Keratinocyte (primary cell): Measurements from ENCODE around the gene F2. TPM values are rescaled to one million over a fixed set of nuclear protein-coding genes. Genes with fewer than 3 reads are reported as not detected.
A peak's percentile ranks its signal among the peaks of the same experiment; 100 is the strongest.
"Not testable (repeated sequence)": the region's sequence is repeated elsewhere in the genome, so short reads cannot be mapped to it uniquely, and the experiment has no call there.

Source experiments
- DNase-seq: peaks from one replicate; pipeline ENCODE4 v3.0.0-alpha.2; 2011; ENCODE audit warnings: low read depth, missing footprints, low spot score
- FAIRE-seq: peaks from 2 replicates; lab custom pipeline; 2011; peaks lifted over from hg19 to GRCh38; lab: Jason Lieb, UNC
- H2AFZ ChIP-seq: 2 replicates; pipeline ENCODE4 v1.6.0; 2012; ENCODE audit warnings: low read length, control low read depth, inconsistent platforms; ENCODE audit not compliant: control insufficient read depth
- H3K27ac ChIP-seq: 2 replicates; pipeline ENCODE4 v1.5.1; 2011; ENCODE audit warnings: low read length; ENCODE audit not compliant: control insufficient read depth, insufficient read depth
- H3K27me3 ChIP-seq: 3 replicates; pipeline ENCODE4 v1.6.0; 2011; ENCODE audit warnings: low read length; ENCODE audit not compliant: control insufficient read depth, insufficient read depth; ENCODE audit errors: extremely low read depth
- H3K36me3 ChIP-seq, 2 experiments: 2 replicates in 1 of 2; 3 replicates in 1 of 2; pipeline ENCODE4 v1.5.1; 2011; ENCODE audit warnings: low read length in 2 of 2, mild to moderate bottlenecking in 1 of 2; ENCODE audit not compliant: control insufficient read depth in 2 of 2, insufficient read depth in 2 of 2; ENCODE audit errors: extremely low read depth in 1 of 2
- H3K4me1 ChIP-seq: 3 replicates; pipeline ENCODE4 v1.5.1; 2011; ENCODE audit warnings: low read length; ENCODE audit not compliant: control insufficient read depth, insufficient read depth; ENCODE audit errors: extremely low read depth
- H3K4me2 ChIP-seq: 3 replicates; pipeline ENCODE4 v1.6.0; 2011; ENCODE audit warnings: low read depth, low read length; ENCODE audit not compliant: control insufficient read depth, insufficient read depth; ENCODE audit errors: extremely low read depth
- H3K4me3 ChIP-seq, 3 experiments: fragments of 200-600 bp in 1 of 3; sonication (generic) in 1 of 3; 2 replicates in 2 of 3; 3 replicates in 1 of 3; pipeline ENCODE4 v1.5.1; 2011 to 2016; ENCODE audit warnings: low read length in 3 of 3, mild to moderate bottlenecking in 3 of 3, control low read depth in 2 of 3, inconsistent platforms in 1 of 3, low read depth in 1 of 3, mixed read lengths in 1 of 3, mixed run types in 1 of 3, moderate library complexity in 1 of 3; ENCODE audit not compliant: control insufficient read depth in 2 of 3, insufficient read depth in 2 of 3; ENCODE audit errors: extremely low read depth in 1 of 3
- H3K79me2 ChIP-seq: 2 replicates; pipeline ENCODE4 v1.6.0; 2012; ENCODE audit warnings: low read length; ENCODE audit not compliant: control insufficient read depth, insufficient read depth
- H3K9ac ChIP-seq: 3 replicates; pipeline ENCODE4 v1.6.0; 2011; ENCODE audit warnings: low read length; ENCODE audit not compliant: control insufficient read depth, insufficient read depth; ENCODE audit errors: extremely low read depth
- H3K9me1 ChIP-seq: 3 replicates; pipeline ENCODE4 v1.6.0; 2011; ENCODE audit warnings: low read length; ENCODE audit not compliant: control insufficient read depth, insufficient read depth; ENCODE audit errors: extremely low read depth
- H3K9me3 ChIP-seq: 2 replicates; pipeline ENCODE4 v1.5.1; 2012; ENCODE audit warnings: low read depth, low read length; ENCODE audit not compliant: control insufficient read depth
- H4K20me1 ChIP-seq: 3 replicates; pipeline ENCODE4 v1.6.0; 2011; ENCODE audit warnings: low read length; ENCODE audit not compliant: control insufficient read depth, insufficient read depth; ENCODE audit errors: extremely low read depth
- EZH2 ChIP-seq: IDR thresholded peaks from one replicate; pipeline ENCODE4 v1.6.1; 2012; ENCODE audit warnings: inconsistent platforms, mild to moderate bottlenecking, low read length, moderate library complexity
- dilution Hi-C: fragments of 300-500 bp; cut with MboI; formaldehyde crosslinking; loops from one replicate; pipeline ENCODE4 v1.7.0; 2020; ENCODE audit warnings: low sequenced_read_pairs; ENCODE audit not compliant: extremely low pct_ligation_motif_present
- polyA minus RNA-seq, 3 experiments: library from RNA; depleted of rRNA, polyadenylated mRNA; stranded (reverse); fragments of >200 nt; gene quantifications; 1 replicate in 1 of 3; 2 replicates in 1 of 3; 3 replicates in 1 of 3; pipeline ENCODE4 v1.2.3, GENCODE V29; 2011
- polyA plus RNA-seq, 5 experiments: library from polyadenylated mRNA; depleted of rRNA in 3 of 5; stranded (reverse) in 3 of 5; stranded (forward) in 1 of 5; unstranded in 1 of 5; fragments of >200 nt; gene quantifications; 1 replicate in 1 of 5; 2 replicates in 3 of 5; 3 replicates in 1 of 5; pipeline versions ENCODE4 v1.2.1 to v1.2.3, GENCODE V29; 2011 to 2012; ENCODE audit warnings: missing spikeins in 2 of 5, low read depth in 1 of 5, low replicate concordance in 1 of 5
- TF ChIP-seq, protein P1 (sequence below), 3 experiments: IDR thresholded peaks in 1 of 3; conservative IDR thresholded peaks in 1 of 3; optimal IDR thresholded peaks in 1 of 3; 2 replicates in 2 of 3; 3 replicates in 1 of 3; pipeline versions ENCODE3 to v1.5.1; 2011; ENCODE audit warnings: low read length in 3 of 3, mild to moderate bottlenecking in 3 of 3, moderate library complexity in 2 of 3, control low read depth in 1 of 3, inconsistent platforms in 1 of 3; ENCODE audit not compliant: insufficient read depth in 2 of 3; ENCODE audit errors: extremely low read depth in 1 of 3

The F2 gene
- polyA plus RNA-seq (not detected in 3 replicates), polyA minus RNA-seq (0.58 TPM in 1 of 3 replicates, not detected in the others)
- polyA plus RNA-seq (2011; ENCODE audit: low read depth): not detected
- not detected in 2 replicates for polyA plus RNA-seq (2011; cell fraction: cytosol; rRNA removed)
- polyA plus RNA-seq (2011; cell fraction: nucleus; rRNA removed): 0.10 TPM in 1 of 2 replicates, not detected in the other
- not detected in 2 replicates for polyA plus RNA-seq (2012; ENCODE audit: low replicate concordance)
- not detected for polyA minus RNA-seq (2011; cell fraction: cytosol; rRNA and poly(A)+ RNA removed)
- polyA minus RNA-seq (2011; cell fraction: nucleus; rRNA and poly(A)+ RNA removed): 0.85 TPM in 1 of 2 replicates, not detected in the other

- no peak for FAIRE-seq
- Histone ChIP-seq H3K4me2 (no peak within 1 kb of the TSS), H4K20me1 (no peaks in the 10 kb centered on the region), H3K4me3 (no peak within 1 kb of the TSS), H3K36me3 (no peaks in the 10 kb centered on the region), H3K9me1 (no peaks in the 10 kb centered on the region), H2AFZ (peak within 1 kb of the TSS; percentile 86), H3K79me2 (no peaks in the 10 kb centered on the region), H3K27ac (no peak within 1 kb of the TSS), H3K9ac (no peak within 1 kb of the TSS), H3K4me1 (peaks cover 9% of the 10 kb centered on the region), H3K9me3 (no peaks in the 10 kb centered on the region), H3K27me3 (no peaks in the 10 kb centered on the region)
- TF ChIP-seq, protein P1, sequence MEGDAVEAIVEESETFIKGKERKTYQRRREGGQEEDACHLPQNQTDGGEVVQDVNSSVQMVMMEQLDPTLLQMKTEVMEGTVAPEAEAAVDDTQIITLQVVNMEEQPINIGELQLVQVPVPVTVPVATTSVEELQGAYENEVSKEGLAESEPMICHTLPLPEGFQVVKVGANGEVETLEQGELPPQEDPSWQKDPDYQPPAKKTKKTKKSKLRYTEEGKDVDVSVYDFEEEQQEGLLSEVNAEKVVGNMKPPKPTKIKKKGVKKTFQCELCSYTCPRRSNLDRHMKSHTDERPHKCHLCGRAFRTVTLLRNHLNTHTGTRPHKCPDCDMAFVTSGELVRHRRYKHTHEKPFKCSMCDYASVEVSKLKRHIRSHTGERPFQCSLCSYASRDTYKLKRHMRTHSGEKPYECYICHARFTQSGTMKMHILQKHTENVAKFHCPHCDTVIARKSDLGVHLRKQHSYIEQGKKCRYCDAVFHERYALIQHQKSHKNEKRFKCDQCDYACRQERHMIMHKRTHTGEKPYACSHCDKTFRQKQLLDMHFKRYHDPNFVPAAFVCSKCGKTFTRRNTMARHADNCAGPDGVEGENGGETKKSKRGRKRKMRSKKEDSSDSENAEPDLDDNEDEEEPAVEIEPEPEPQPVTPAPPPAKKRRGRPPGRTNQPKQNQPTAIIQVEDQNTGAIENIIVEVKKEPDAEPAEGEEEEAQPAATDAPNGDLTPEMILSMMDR (optimal IDR thresholded peaks at IDR 0.05 in 1 of 3, IDR thresholded peaks at IDR 0.05 in 1 of 3, conservative IDR thresholded peaks at IDR 0.05 in 1 of 3; ENCODE audit: extremely low read depth in 1 of 3, insufficient read depth in 2 of 3, low read length in 3 of 3): no peak
- TF ChIP-seq EZH2: no peak
- no peak for DNase-seq
- dilution Hi-C loops: no loop called here
Observed at GRCh38 chr11:46719048-46719542, at the start of gene F2. TSS of gene F2 (plus strand) at chr11:46719213. CDS start at chr11:46719236, 23 bp downstream.

- Histone ChIP-seq H3K27ac (no peak overlapping the region), H4K20me1 (no peaks in the 10 kb centered on the region), H3K36me3 (peaks cover 30 to 42% of the 10 kb centered on the region in 2 experiments), H3K4me1 (peaks cover 5% of the 10 kb centered on the region), H3K9me3 (no peaks in the 10 kb centered on the region), H3K79me2 (no peaks in the 10 kb centered on the region), H3K4me2 (no peak overlapping the region), H3K27me3 (no peaks in the 10 kb centered on the region), H3K9ac (no peak overlapping the region), H2AFZ (no peak overlapping the region), H3K9me1 (no peaks in the 10 kb centered on the region), H3K4me3 (no peak overlapping the region)
- TF ChIP-seq, protein P1 (optimal IDR thresholded peaks at IDR 0.05 in 1 of 3, IDR thresholded peaks at IDR 0.05 in 1 of 3, conservative IDR thresholded peaks at IDR 0.05 in 1 of 3; ENCODE audit: extremely low read depth in 1 of 3, insufficient read depth in 2 of 3, low read length in 3 of 3): peak; percentile 36 to 66 (median 58)
- TF ChIP-seq EZH2: no peak
- peak; percentile 70 for FAIRE-seq
- no peak for DNase-seq
- dilution Hi-C loops: no loop called here
Observed at GRCh38 chr11:46669711-46670139, 49.3 kb upstream of the F2 start.

DNA sequence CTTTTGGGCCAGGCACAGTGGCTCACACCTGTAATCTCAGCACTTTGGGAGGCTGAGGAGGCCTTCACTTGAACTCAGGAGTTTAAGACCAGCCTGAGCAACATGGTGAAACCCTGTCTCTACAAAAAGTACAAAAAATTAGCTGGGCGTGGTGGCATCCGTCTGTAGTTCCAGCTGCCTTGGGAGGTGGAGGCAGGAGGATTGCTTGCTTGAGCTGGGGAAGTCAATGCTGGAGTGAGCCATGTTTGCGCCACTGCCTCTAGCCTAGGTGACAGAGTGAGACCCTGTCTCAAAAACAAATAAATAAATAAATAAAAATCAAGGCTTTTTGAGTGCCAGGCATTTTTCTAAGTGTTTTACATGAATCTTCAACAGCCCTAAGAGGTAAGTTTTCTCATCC, 48.5 kb upstream of the F2 start:
- H3K4me2 ChIP-seq, dilution Hi-C loops: not testable (repeated sequence)

More for the DNA sequence above, 48.5 kb upstream of the F2 start:
- H3K4me1 ChIP-seq: peaks cover 13% of the 10 kb centered on the region
- not testable (repeated sequence) for H3K9me3 ChIP-seq, H3K27ac ChIP-seq, FAIRE-seq, H3K9me1 ChIP-seq, H4K20me1 ChIP-seq, H3K79me2 ChIP-seq, H3K4me3 ChIP-seq, DNase-seq, H3K9ac ChIP-seq, H3K27me3 ChIP-seq, H2AFZ ChIP-seq
- peaks cover 25 to 42% of the 10 kb centered on the region in 2 experiments for H3K36me3 ChIP-seq
